Keratinocyte (primary cell): ENCODE data around the gene SNTG2. TPM values are rescaled to one million over a fixed set of nuclear protein-coding genes. Genes with fewer than 3 reads are reported as not detected.

Experiments used
- DNase-seq: peaks from one replicate; pipeline ENCODE4 v3.0.0-alpha.2; 2011; ENCODE audit warnings: low read depth, missing footprints, low spot score
- FAIRE-seq: peaks from 2 replicates; lab custom pipeline; 2011; peaks lifted over from hg19 to GRCh38; lab: Jason Lieb, UNC
- H2AFZ ChIP-seq: 2 replicates; pipeline ENCODE4 v1.6.0; 2012; ENCODE audit warnings: low read length, control low read depth, inconsistent platforms; ENCODE audit not compliant: control insufficient read depth
- H3K27ac ChIP-seq: 2 replicates; pipeline ENCODE4 v1.5.1; 2011; ENCODE audit warnings: low read length; ENCODE audit not compliant: control insufficient read depth, insufficient read depth
- H3K27me3 ChIP-seq: 3 replicates; pipeline ENCODE4 v1.6.0; 2011; ENCODE audit warnings: low read length; ENCODE audit not compliant: control insufficient read depth, insufficient read depth; ENCODE audit errors: extremely low read depth
- H3K36me3 ChIP-seq, 2 experiments: 2 replicates in 1 of 2; 3 replicates in 1 of 2; pipeline ENCODE4 v1.5.1; 2011; ENCODE audit warnings: low read length in 2 of 2, mild to moderate bottlenecking in 1 of 2; ENCODE audit not compliant: control insufficient read depth in 2 of 2, insufficient read depth in 2 of 2; ENCODE audit errors: extremely low read depth in 1 of 2
- H3K4me1 ChIP-seq: 3 replicates; pipeline ENCODE4 v1.5.1; 2011; ENCODE audit warnings: low read length; ENCODE audit not compliant: control insufficient read depth, insufficient read depth; ENCODE audit errors: extremely low read depth
- H3K4me2 ChIP-seq: 3 replicates; pipeline ENCODE4 v1.6.0; 2011; ENCODE audit warnings: low read depth, low read length; ENCODE audit not compliant: control insufficient read depth, insufficient read depth; ENCODE audit errors: extremely low read depth
- H3K4me3 ChIP-seq, 3 experiments: fragments of 200-600 bp in 1 of 3; sonication (generic) in 1 of 3; 2 replicates in 2 of 3; 3 replicates in 1 of 3; pipeline ENCODE4 v1.5.1; 2011 to 2016; ENCODE audit warnings: low read length in 3 of 3, mild to moderate bottlenecking in 3 of 3, control low read depth in 2 of 3, inconsistent platforms in 1 of 3, low read depth in 1 of 3, mixed read lengths in 1 of 3, mixed run types in 1 of 3, moderate library complexity in 1 of 3; ENCODE audit not compliant: control insufficient read depth in 2 of 3, insufficient read depth in 2 of 3; ENCODE audit errors: extremely low read depth in 1 of 3
- H3K79me2 ChIP-seq: 2 replicates; pipeline ENCODE4 v1.6.0; 2012; ENCODE audit warnings: low read length; ENCODE audit not compliant: control insufficient read depth, insufficient read depth
- H3K9ac ChIP-seq: 3 replicates; pipeline ENCODE4 v1.6.0; 2011; ENCODE audit warnings: low read length; ENCODE audit not compliant: control insufficient read depth, insufficient read depth; ENCODE audit errors: extremely low read depth
- H3K9me1 ChIP-seq: 3 replicates; pipeline ENCODE4 v1.6.0; 2011; ENCODE audit warnings: low read length; ENCODE audit not compliant: control insufficient read depth, insufficient read depth; ENCODE audit errors: extremely low read depth
- H3K9me3 ChIP-seq: 2 replicates; pipeline ENCODE4 v1.5.1; 2012; ENCODE audit warnings: low read depth, low read length; ENCODE audit not compliant: control insufficient read depth
- H4K20me1 ChIP-seq: 3 replicates; pipeline ENCODE4 v1.6.0; 2011; ENCODE audit warnings: low read length; ENCODE audit not compliant: control insufficient read depth, insufficient read depth; ENCODE audit errors: extremely low read depth
- CTCF ChIP-seq, 3 experiments: IDR thresholded peaks in 1 of 3; conservative IDR thresholded peaks in 1 of 3; optimal IDR thresholded peaks in 1 of 3; 2 replicates in 2 of 3; 3 replicates in 1 of 3; pipeline versions ENCODE3 to v1.5.1; 2011; ENCODE audit warnings: low read length in 3 of 3, mild to moderate bottlenecking in 3 of 3, moderate library complexity in 2 of 3, control low read depth in 1 of 3, inconsistent platforms in 1 of 3; ENCODE audit not compliant: insufficient read depth in 2 of 3; ENCODE audit errors: extremely low read depth in 1 of 3
- EZH2 ChIP-seq: IDR thresholded peaks from one replicate; pipeline ENCODE4 v1.6.1; 2012; ENCODE audit warnings: inconsistent platforms, mild to moderate bottlenecking, low read length, moderate library complexity
- dilution Hi-C: fragments of 300-500 bp; cut with MboI; formaldehyde crosslinking; loops from one replicate; pipeline ENCODE4 v1.7.0; 2020; ENCODE audit warnings: low sequenced_read_pairs; ENCODE audit not compliant: extremely low pct_ligation_motif_present
- polyA plus RNA-seq, 5 experiments: library from polyadenylated mRNA; depleted of rRNA in 3 of 5; stranded (reverse) in 3 of 5; stranded (forward) in 1 of 5; unstranded in 1 of 5; fragments of >200 nt; gene quantifications; 1 replicate in 1 of 5; 2 replicates in 3 of 5; 3 replicates in 1 of 5; pipeline versions ENCODE4 v1.2.1 to v1.2.3, GENCODE V29; 2011 to 2012; ENCODE audit warnings: missing spikeins in 2 of 5, low read depth in 1 of 5, low replicate concordance in 1 of 5

Gene SNTG2
- polyA plus RNA-seq, 1 donor (not counting 4 experiments of a cell fraction or from before 2014, with no cell fraction given) = not detected

- H3K4me3 ChIP-seq = no peak overlapping the region
- H2AFZ ChIP-seq = no peak overlapping the region
- H3K27me3 ChIP-seq = no peaks in the 10 kb centered on the region
- FAIRE-seq = no peak
- H3K4me1 ChIP-seq = no peaks in the 10 kb centered on the region
- no peaks in the 10 kb centered on the region for H3K9me3 ChIP-seq
- H3K27ac ChIP-seq = no peak overlapping the region
- dilution Hi-C loops = no loop called here
- no peaks in the 10 kb centered on the region for H3K79me2 ChIP-seq
- H4K20me1 ChIP-seq = no peaks in the 10 kb centered on the region
- H3K4me2 ChIP-seq = no peak overlapping the region
- no peak for TF ChIP-seq EZH2
- TF ChIP-seq CTCF (optimal IDR thresholded peaks at IDR 0.05 in 1 of 3, IDR thresholded peaks at IDR 0.05 in 1 of 3, conservative IDR thresholded peaks at IDR 0.05 in 1 of 3; ENCODE audit: extremely low read depth in 1 of 3, insufficient read depth in 2 of 3, low read length in 3 of 3) = no peak
- no peaks in the 10 kb centered on the region for H3K36me3 ChIP-seq
- no peak overlapping the region for H3K9ac ChIP-seq
- no peaks in the 10 kb centered on the region for H3K9me1 ChIP-seq
- no peak for DNase-seq
Observed at GRCh38 chr2:1283020-1283801, 332.6 kb downstream of the SNTG2 start.

- H3K36me3 ChIP-seq = no peaks in the 10 kb centered on the region
- H3K4me3 ChIP-seq = no peak overlapping the region
- no peaks in the 10 kb centered on the region for H3K9me1 ChIP-seq
- no peak for TF ChIP-seq CTCF (optimal IDR thresholded peaks at IDR 0.05 in 1 of 3, IDR thresholded peaks at IDR 0.05 in 1 of 3, conservative IDR thresholded peaks at IDR 0.05 in 1 of 3; ENCODE audit: extremely low read depth in 1 of 3, insufficient read depth in 2 of 3, low read length in 3 of 3)
- no peak for TF ChIP-seq EZH2
- dilution Hi-C loops = no loop called here
- H3K27ac ChIP-seq = no peak overlapping the region
- no peak for FAIRE-seq
- no peaks in the 10 kb centered on the region for H3K27me3 ChIP-seq
- no peaks in the 10 kb centered on the region for H3K79me2 ChIP-seq
- no peak overlapping the region for H3K9ac ChIP-seq
- no peaks in the 10 kb centered on the region for H4K20me1 ChIP-seq
- no peak overlapping the region for H3K4me2 ChIP-seq
- DNase-seq = no peak
- no peaks in the 10 kb centered on the region for H3K9me3 ChIP-seq
- H3K4me1 ChIP-seq = no peaks in the 10 kb centered on the region
- H2AFZ ChIP-seq = no peak overlapping the region
Observed at GRCh38 chr2:1283871-1284270, 333.2 kb downstream of the SNTG2 start.
